Measurements from ENCODE around the gene PLBD2. TPM values are rescaled to one million over a fixed set of nuclear protein-coding genes. Genes with fewer than 3 reads are reported as not detected.

The PLBD2 gene
- total RNA-seq, 1 experiment from 2014 or later = 31.4 TPM

DNA sequence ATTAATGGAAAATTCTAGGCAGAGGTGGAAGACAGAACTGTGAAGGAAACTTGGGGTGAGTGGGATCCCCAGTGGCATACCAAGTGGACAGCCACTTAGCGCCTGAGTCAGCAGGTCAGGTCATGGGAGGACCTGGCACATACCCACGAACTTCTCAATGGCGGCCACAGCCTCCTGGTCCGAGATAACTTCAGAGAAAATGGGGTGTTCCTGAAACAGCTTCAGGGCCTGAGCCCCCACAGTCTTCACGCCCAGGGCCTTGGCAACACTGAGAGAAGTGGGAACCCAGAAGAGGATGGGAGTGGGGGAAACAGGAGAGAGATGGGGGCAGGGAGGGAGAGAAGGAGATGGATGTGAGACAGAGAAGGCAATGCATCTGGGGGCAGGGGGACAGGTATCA lies 35.4 kb downstream of the PLBD2 start:
- no peaks in the 10 kb centered on the region for H3K23me2 ChIP-seq (ENCODE audit: insufficient read length, low read depth, low read length, poor library complexity, severe bottlenecking)
- peaks cover 7 to 13% of the 10 kb centered on the region in 2 experiments for H3K4me1 Mint-ChIP-seq
- H3K14ac ChIP-seq (ENCODE audit: insufficient read depth, low read length) = no peak overlapping the region
- H3K18ac ChIP-seq (ENCODE audit: insufficient read length, low read depth, low read length) = no peak overlapping the region
- H3K56ac ChIP-seq (ENCODE audit: insufficient read length, low read depth, low read length) = no peak overlapping the region
- H3K27me3 Mint-ChIP-seq (ENCODE audit: low read depth) = peaks cover 8% of the 10 kb centered on the region
- no peaks in the 10 kb centered on the region for H3K79me2 ChIP-seq (ENCODE audit: insufficient read depth, low read length)
- WGBS (ENCODE audit: extremely low coverage, insufficient read length, low lambda C conversion rate) = no CpG with 5 or more reads among the region's 5 CpGs
- no peak overlapping the region for H2AK5ac ChIP-seq (ENCODE audit: insufficient read length, low read length)
- no peak overlapping the region for H2AFZ ChIP-seq (ENCODE audit: low read length)
- no peaks in the 10 kb centered on the region for H3K27me3 ChIP-seq (ENCODE audit: insufficient read depth, low read length)
- no peak overlapping the region for H4K8ac ChIP-seq (replicated peaks; ENCODE audit: insufficient read length, low read depth, low read length)
- no peak overlapping the region for H2BK12ac ChIP-seq (ENCODE audit: insufficient read length, low read depth, low read length)
- peaks cover 0 to 3% (median 2%) of the 10 kb centered on the region in 3 experiments; a peak in 3 of 7 replicates for H3K36me3 Mint-ChIP-seq (ENCODE audit: insufficient read depth in 1 of 3, low read depth in 3 of 3)
- no peak overlapping the region for H4K5ac ChIP-seq (ENCODE audit: insufficient read length, low read depth, low read length)
- H3K9me3 Mint-ChIP-seq = no peaks in the 10 kb centered on the region
- H2BK20ac ChIP-seq (ENCODE audit: low read depth, low read length, poor library complexity, severe bottlenecking) = no peak overlapping the region
- H2BK5ac ChIP-seq (ENCODE audit: insufficient read length, low read length) = no peak overlapping the region
- no peaks in the 10 kb centered on the region for H3K79me1 ChIP-seq (ENCODE audit: insufficient read depth, low read depth, low read length, poor library complexity, severe bottlenecking)
- no peak overlapping the region for H3K27ac Mint-ChIP-seq
- no peak overlapping the region for H3K4me2 ChIP-seq (ENCODE audit: insufficient read depth, insufficient read length, low read length)
- no peaks in the 10 kb centered on the region for H4K20me1 ChIP-seq (ENCODE audit: control insufficient read depth, insufficient read depth, insufficient read length)
- no peak overlapping the region for H2BK15ac ChIP-seq (ENCODE audit: low read depth, low read length)
- no peak overlapping the region for H3K4me3 Mint-ChIP-seq
- H3K23ac ChIP-seq (ENCODE audit: insufficient read length, low read depth, low read length) = no peak overlapping the region
- H3K9me3 ChIP-seq (ENCODE audit: control insufficient read depth, low read depth, low read length) = no peaks in the 10 kb centered on the region
- H3K9ac ChIP-seq (ENCODE audit: extremely low read depth, insufficient read length, low read length) = no peak overlapping the region
- H3T11ph ChIP-seq (ENCODE audit: low read length) = no peak overlapping the region
- no peak overlapping the region for H4K91ac ChIP-seq (ENCODE audit: insufficient read length, low read depth, low read length)
- DNase-seq = no peak
- no peaks in the 10 kb centered on the region for H3K4me1 ChIP-seq (ENCODE audit: insufficient read depth, low read length)
- TF ChIP-seq, protein P1, sequence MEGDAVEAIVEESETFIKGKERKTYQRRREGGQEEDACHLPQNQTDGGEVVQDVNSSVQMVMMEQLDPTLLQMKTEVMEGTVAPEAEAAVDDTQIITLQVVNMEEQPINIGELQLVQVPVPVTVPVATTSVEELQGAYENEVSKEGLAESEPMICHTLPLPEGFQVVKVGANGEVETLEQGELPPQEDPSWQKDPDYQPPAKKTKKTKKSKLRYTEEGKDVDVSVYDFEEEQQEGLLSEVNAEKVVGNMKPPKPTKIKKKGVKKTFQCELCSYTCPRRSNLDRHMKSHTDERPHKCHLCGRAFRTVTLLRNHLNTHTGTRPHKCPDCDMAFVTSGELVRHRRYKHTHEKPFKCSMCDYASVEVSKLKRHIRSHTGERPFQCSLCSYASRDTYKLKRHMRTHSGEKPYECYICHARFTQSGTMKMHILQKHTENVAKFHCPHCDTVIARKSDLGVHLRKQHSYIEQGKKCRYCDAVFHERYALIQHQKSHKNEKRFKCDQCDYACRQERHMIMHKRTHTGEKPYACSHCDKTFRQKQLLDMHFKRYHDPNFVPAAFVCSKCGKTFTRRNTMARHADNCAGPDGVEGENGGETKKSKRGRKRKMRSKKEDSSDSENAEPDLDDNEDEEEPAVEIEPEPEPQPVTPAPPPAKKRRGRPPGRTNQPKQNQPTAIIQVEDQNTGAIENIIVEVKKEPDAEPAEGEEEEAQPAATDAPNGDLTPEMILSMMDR (conservative IDR thresholded peaks at IDR 0.05) = no peak
- H3K4ac ChIP-seq (ENCODE audit: low read depth, low read length) = no peak overlapping the region
- H3K27ac ChIP-seq (ENCODE audit: insufficient read length, low read depth, low read length) = no peak overlapping the region
- H2BK120ac ChIP-seq (ENCODE audit: low read depth, low read length, poor library complexity, severe bottlenecking) = no peak overlapping the region
